GM19025 (cell line): Measurements from ENCODE around the gene MYH1.

ENCODE experiments used
- ATAC-seq: cut with Tn5 transposase; IDR thresholded peaks from one replicate; pipeline ENCODE4 v1.9.1; 2021; ENCODE audit warnings: mild to moderate bottlenecking, low read depth, moderate library complexity; ENCODE audit not compliant: unreplicated experiment

The MYH1 gene

GRCh38 chr17:10492004-10492403, 26.3 kb downstream of the MYH1 start:
- no peak for ATAC-seq

DNA sequence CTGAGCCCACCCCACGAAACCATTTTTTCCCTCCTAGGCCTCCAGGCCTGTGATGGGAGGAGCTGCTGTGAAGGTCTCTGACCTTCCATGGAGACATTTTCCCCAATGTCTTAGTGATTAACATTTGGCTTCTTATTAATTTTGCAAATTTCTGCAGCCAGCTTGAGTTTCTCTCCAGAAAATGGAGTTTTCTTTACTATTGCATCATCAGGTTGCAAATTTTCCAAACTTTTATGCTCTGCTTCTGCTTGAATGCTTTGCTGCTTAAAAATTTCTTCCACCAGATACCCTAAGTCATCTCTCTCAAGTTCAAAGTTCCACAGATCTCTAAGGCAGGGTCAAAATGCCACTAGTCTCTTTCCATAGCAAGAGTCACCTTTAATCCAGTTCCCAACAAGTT, 36.1 kb downstream of the MYH1 start:
- ATAC-seq, result no peak

- ATAC-seq, result no peak
Measured at GRCh38 chr17:10477701-10478100, 40.6 kb downstream of the MYH1 start.

DNA sequence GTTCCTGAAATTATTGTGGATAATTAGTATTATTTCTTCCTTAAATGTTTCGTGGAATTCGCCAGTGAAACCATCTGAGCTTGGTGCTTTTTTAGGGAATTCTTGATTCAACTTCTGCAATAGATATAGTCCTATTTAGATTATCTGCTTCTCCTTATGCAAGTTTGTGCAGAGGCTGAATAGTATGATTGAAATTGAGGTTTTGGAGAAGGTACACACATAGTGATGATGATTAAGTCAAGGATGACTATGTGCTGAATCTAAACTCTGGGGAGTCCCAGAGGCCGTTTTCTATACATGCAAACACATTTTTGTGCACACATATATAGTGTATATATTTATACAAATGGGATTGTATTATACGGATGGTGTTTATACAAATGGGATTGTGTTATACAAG, 43.8 kb downstream of the MYH1 start:
- no peak for ATAC-seq

DNA sequence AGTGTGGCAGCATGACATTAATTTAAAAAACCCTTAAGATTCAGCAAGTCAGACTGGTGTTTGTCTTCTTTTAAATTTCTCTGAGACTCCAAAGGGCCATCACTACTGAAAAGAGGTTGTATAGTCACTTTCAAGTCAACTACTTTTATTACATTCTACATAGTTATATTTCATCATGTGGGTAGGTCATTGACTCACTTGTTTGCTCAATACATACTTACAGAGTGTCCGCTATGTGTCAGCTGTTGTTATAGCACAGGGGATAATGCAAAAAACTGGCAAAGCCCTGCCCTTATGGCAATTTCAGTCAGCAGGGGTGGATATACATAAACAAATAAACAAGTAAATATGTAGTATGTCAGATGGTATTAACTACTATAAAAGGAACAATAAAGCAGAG, 46.5 kb downstream of the MYH1 start:
- no peak for ATAC-seq

DNA sequence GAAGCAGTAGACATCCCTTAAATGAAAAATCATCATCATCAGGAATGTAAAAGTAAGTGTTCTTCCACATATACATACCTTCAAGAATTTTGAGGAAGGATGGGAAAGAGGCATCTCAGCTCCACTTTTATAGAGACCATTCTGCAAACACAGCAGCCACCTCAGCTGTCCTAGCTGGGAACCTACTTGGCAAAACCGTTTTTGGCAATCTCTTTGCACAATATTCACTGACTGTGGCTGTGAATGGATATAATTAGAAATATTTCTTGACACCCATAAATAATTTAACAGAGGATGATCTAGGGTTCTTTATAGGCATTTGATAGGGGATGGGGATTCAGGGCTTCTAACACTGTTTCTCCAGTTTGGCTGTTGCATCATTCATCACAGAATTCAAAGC, 48.9 kb downstream of the MYH1 start, which contains the start of gene MYH4:
Gene MYH4, minus strand, starts transcription at position 101 of the 400 bp plus-strand sequence. CDS start 2,814 bp downstream, outside the sequence.
- no peak for ATAC-seq

DNA sequence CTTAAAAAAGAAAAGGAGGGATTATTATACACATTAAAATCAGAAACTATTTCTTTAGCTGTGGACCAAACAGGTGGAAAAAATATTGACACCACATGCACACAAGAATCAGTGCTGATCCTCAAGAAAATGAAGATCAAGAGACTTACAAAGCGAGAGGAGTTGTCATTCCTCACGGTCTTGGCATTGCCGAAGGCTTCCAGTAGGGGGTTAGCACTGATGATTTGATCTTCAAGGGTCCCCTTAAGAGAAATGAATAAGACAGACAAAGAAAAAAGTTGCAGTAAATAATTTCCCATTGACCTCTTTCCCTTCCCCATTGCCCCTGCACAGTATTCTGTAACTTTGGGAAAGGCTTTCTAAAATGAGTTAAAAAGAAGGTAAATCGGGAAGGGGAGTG, 54.9 kb downstream of the MYH1 start:
- ATAC-seq, result no peak

- no peak for ATAC-seq
Measured at GRCh38 chr17:10460062-10460461, 58.3 kb downstream of the MYH1 start.

GRCh38 chr17:10458701-10459100, 59.6 kb downstream of the MYH1 start:
- ATAC-seq, result no peak

- no peak for ATAC-seq
Measured at GRCh38 chr17:10457952-10458351, 60.4 kb downstream of the MYH1 start.

DNA sequence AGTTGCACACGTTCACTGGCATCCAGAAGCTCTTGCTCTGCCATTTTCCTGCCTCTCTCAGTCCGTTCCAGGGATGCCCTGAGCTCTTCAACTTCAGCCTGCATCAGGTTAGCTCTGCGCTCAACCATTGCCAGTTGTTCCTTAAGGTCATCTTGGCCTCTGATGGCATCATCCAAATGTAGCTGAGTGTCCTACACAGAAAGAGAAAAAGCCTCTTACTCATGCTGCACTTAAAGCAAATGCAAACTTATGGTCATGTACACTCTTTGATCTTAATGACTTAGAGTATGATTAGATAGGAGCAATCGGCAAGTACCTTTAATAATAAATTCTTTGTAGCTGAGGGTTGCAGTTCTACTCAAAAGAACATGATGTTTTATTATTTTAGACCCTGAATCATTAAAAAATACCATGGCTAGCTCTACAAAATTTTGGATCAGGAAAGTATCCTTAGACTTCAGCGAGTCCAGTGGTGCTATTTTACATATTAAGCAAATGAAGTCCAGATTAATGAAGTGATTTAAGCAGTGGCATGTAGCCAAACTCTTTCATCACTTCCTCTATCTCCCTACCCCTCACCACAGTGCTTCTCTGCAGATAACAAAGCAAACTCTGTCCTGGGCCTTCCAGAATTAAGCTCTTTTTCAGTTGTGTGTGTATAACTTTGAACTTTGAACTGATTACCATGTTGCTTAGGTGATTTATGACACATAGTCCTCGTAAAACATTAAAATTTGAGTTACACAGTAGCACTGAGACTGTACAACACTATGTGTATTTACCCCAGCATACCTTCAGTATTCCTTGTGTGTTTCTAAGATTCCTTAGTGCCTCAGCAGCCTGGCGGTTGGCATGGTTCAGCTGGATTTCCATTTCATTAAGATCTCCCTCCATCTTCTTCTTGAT, 71.1 kb downstream of the MYH1 start:
- ATAC-seq, result no peak
